Left lobe of liver (tissue), 2 donors: ENCODE data around the gene ANKRD11. TPM values are rescaled to one million over a fixed set of nuclear protein-coding genes. Genes with fewer than 3 reads are reported as not detected.
A peak's percentile ranks its signal among the peaks of the same experiment; 100 is the strongest.

ENCODE experiments used
- ATAC-seq: fragments of 200-7000 bp; cut with Tn5 transposase; one replicate; pipeline ENCODE4 v1.9.1; 2020; ENCODE audit warnings: mild to moderate bottlenecking, moderate library complexity
- DNase-seq: peaks from one replicate; pipeline ENCODE4 v3.0.0-alpha.2; 2020; ENCODE audit warnings: low spot score
- total RNA-seq: library from RNA; stranded (reverse); gene quantifications from one replicate; pipeline ENCODE4 v1.2.1, GENCODE V29; 2021
- donor health status: DM: no; HTN: no; CAD: no; lungs with moderate emphysema.
- donor health status: DM: no; HTN: yes; CAD: no.

Gene ANKRD11
- total RNA-seq, 1 donor from 2014 or later = 50.7 TPM

DNA sequence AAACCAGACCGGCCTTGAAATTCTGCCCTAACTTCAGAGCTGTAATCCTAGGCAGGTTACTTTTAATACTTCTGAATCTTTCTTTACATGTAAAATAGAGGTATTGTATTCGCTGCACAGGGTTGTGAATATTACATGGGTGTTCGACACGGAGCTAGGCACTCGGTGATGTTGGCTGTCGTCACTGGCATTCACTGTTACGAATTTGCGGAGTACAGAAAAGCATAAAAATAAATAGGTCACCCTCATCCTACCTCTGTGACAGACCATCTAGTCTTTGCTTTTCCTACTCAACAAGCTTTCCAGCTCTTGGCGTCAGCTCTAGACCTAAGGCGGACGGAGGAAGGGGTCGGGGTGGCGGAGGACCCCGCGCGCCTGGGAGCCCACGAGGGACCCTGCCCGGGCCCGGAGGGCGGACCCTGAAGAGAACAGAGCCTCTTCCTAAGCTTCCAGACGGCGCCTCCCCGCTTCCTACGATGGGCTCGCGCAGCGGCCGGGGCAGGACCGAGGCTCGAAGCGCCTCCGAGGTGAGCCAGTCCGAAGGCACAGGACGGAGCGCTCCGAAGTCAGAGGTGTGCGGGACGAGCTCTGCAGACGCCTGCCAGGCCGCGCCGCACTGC is 17.0 kb upstream of the ANKRD11 start:
- DNase-seq = no peak

GRCh38 chr16:89506791-89507191 is 16.4 kb upstream of the ANKRD11 start:
- no peak for ATAC-seq
- no peak for DNase-seq

More for the DNA sequence above, 17.0 kb upstream of the ANKRD11 start:
- ATAC-seq = peak; percentile 27

DNA sequence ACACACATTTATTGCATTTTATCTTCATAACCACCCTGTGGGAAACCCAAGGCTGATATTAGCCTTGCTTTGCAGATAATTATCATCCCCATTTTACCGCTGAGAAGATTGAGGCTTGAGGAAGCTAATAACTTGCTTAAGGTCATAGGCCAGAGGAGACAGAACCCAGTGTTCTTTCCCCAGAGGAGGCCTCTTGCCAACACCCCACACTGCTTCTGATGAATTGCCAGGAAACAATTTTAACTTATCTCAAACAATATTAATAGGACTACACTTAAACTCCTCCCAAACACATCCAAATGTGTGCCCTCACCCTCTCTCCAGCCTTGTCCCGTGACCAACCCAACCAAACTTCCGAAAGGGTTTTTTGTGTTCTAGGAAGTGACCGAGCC is 15.7 kb upstream of the ANKRD11 start:
- no peak for DNase-seq
- ATAC-seq = no peak

DNA sequence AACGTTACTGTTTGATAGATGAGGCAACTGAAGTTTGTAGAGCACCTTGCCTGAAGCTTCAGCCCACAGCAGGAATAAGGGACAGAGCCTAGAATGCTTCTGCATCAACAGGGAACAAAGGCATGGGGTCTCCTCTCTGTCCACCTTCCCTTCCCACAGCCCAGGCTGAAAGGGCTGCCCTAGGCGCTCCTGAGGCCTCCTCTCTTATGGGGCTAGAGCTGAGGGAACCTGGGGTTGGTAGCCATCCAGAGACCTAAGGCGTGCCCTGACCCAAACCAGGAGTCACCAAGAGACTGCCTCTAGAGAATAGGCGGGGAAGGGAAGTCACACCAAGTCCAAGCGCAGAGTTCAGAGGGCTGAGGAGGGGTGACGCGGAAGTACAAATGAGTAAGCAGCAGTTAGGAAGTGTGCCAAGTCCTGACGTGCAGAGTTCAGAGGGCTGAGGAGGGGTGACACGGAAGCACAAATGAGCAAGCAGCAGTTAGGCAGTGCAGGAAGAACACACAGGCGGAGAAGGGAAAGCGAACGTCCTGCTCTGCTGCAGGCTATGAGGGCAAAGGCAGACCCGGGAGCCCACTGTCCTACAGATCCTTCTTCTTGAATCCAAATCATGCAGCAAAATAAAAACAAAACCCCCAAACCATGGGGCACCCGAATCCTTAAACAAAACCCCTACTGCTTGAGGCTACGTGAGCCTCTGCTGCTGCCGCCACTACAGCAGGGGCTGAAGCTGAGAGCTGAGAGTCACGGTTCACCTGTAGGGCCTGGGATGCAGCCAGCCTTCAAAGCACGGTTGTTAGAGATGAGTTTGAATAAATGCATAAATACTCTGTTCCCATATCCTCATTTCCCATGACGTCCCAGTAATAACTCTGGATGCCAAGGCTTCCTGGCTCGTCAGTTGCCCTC is 15.1 kb upstream of the ANKRD11 start:
- ATAC-seq = peak; percentile 68
- peak; percentile 95 for DNase-seq

GRCh38 chr16:89504091-89504490 is 13.7 kb upstream of the ANKRD11 start:
- no peak for ATAC-seq

GRCh38 chr16:89502081-89502843 is 11.9 kb upstream of the ANKRD11 start:
- ATAC-seq = no peak
- DNase-seq = no peak

More at GRCh38 chr16:89504091-89504490, 13.7 kb upstream of the ANKRD11 start:
- no peak for DNase-seq

DNA sequence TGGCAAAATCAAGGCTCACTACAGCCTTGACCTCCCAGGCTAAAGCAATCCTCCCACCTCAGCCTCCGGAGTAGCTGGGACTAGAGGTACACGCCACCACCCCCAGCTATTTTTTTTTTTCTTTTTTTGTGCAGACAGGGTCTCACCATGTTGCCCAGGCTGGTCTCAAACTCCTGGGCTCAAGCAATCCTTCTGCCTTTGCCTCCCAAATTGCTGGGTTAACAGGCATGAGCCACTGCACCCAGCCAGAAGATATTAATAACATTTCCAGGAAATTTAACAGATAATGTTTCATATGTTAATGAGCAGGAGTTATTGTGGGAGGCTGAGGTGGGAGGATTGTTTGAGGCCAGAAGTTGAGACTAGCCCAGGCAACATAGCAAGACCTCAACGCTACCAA is 9.4 kb upstream of the ANKRD11 start:
- no peak for ATAC-seq

GRCh38 chr16:89498839-89499238 is 8.5 kb upstream of the ANKRD11 start:
- no peak for ATAC-seq
- no peak for DNase-seq

More for the DNA sequence above, 9.4 kb upstream of the ANKRD11 start:
- DNase-seq = no peak

- no peak for DNase-seq
- no peak for ATAC-seq
Observed at GRCh38 chr16:89495121-89495520, 4.8 kb upstream of the ANKRD11 start.

- DNase-seq (no peak), ATAC-seq (no peak)
Observed at GRCh38 chr16:89493776-89494175, 3.4 kb upstream of the ANKRD11 start.

- DNase-seq = no peak
Observed at GRCh38 chr16:89491974-89492687, 1.8 kb upstream of the ANKRD11 start.

GRCh38 chr16:89491238-89491869 is 993 bp upstream of the ANKRD11 start:
- ATAC-seq (no peak), DNase-seq (no peak)

More at GRCh38 chr16:89491974-89492687, 1.8 kb upstream of the ANKRD11 start:
- no peak for ATAC-seq

- DNase-seq = no peak
- no peak for ATAC-seq
Observed at GRCh38 chr16:89489898-89490438, 393 bp downstream of the ANKRD11 start.

DNA sequence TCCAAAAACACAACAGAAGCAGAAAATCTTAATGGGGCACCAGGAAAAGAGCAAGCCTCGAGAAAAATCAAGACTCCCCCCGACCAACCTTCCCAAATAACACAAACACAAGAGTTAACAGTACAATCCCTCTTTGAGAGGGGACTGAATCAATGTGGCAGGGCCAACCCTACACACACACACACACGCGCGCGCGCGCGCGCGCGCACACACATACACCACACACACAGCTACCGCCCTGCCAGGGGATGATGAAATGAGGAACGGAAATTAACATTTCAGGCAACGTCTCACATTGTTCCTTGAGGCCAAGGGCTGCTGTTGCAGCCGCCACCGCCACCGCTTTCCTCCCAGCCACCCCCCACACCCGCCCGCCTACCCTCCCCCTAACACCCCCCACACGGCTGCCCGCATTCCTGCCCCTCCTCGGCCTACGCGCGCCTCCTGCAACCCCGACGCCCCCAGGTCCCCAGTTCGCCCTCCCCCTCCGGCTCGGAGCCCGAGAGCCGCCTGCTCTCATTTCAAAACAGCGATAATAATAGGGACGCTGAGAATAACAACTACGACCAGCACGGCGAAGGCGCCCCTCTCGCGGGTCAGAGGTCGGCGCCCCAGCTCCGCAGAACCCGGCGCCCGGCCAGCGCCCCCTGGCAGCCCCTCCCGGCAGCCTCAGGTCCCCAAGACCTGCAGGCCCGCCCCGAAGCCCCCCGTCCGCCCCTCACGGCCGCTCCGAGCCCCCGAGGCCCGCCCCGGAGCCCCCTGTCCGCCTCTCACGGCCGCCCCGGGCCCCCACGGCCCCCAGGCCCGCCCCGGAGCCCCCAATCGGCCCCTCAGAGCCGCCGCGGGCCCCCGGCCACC is 1.1 kb downstream of the ANKRD11 start:
- ATAC-seq (peak; percentile 51), DNase-seq (peak; percentile 82)

- DNase-seq (no peak), ATAC-seq (no peak)
Observed at GRCh38 chr16:89485701-89486246, 4.6 kb downstream of the ANKRD11 start.

DNA sequence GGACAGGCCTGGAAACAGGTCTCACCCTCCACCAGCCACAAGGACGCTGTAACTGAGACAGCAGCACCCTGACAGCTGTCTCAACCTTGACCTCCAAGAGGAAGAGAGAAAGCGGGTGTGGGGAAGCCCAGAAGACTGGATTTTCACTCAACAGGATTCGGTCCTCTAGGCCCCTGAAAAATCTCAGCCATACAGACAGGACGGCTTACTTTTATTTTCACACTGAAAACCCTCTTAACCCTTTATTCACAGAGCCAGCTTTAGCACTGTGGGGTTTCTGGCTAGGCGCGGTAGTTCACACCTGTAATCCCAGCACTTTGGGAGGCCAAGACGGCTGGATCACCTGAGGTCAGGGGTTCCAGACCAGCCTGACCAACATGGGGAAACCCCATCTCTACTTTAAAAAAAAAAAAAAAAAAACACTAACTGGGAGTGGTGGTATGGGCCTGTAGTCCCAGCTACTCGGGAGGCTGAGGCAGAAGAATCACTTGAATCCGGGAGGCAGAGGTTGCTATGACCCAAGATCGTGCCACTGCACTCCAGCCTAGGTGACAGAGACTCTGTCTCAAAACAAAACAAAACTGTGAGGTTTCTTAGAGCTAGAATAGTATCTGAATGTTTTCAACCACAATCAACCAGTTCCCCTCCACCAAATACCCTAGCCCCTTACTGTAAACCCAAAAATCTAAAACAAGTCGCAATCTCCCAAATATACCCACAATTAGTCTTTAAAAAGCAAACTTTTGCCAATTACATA is 5.3 kb downstream of the ANKRD11 start:
- ATAC-seq (no peak), DNase-seq (no peak)

- no peak for ATAC-seq
- DNase-seq = no peak
Observed at GRCh38 chr16:89484041-89484501, 6.3 kb downstream of the ANKRD11 start.

DNA sequence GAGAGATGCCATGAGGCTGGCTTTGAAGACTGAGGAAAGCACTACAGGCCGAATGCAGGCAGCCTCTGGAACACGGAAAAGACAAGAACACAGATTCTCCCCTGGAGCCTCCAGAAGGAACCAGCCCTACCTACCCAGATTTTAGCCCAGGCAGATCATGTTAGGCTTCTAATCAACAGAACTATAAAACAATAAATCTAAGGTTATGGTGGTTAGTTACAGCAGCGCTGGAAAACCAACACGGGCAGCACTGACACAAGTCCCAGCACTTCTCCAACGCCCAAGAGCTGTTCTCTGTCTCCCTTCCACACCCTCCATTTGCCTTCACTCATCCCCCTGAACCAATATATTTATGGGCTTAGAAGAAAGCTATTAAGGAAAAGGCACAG is 7.5 kb downstream of the ANKRD11 start:
- ATAC-seq (no peak), DNase-seq (no peak)
